ENCODE measurements around the gene HOXB8.

Gene HOXB8

DNA sequence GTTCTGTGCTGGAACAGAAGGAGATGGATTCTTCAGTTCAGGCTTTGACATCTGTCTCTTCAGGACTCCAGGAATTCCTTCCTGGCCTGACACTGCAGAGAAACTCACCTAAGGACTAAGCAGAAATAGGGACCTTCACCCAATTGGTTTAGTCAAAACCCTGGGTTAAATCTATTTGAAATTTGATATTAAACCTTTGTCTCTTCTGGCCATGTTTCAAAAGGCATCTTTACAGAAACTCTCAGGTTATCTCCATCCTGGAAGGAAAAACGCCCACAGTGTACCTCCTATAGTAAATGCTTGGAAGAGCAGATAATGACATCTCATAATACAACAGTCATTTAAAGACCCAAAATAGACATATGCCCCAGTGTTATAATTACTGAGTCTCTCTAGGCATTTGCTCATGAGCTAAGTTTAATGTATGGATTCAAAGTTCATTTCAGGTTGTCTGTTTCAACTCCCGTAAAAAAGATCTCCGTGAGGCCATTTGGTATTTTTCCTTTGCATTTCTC lies 31.3 kb downstream of the HOXB8 start:
- DNase-seq (ENCODE audit: low spot score), result no peak

DNA sequence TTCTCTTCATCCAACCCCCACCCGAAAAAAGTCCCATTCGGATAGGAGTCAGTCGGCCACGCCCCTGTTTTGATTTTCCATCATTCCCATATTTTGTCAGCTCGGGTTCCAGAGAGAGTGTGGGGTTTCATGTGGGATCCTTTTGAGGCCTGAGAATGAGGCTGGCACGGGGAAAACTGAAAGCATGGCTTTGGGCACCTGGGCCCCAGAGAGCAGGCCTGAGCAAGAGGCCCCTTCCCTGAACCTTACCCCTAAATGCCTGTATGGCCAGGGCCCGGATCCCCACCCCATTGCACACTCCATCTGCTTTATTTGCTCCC lies 32.4 kb downstream of the HOXB8 start:
- DNase-seq (ENCODE audit: low spot score), result no peak

DNA sequence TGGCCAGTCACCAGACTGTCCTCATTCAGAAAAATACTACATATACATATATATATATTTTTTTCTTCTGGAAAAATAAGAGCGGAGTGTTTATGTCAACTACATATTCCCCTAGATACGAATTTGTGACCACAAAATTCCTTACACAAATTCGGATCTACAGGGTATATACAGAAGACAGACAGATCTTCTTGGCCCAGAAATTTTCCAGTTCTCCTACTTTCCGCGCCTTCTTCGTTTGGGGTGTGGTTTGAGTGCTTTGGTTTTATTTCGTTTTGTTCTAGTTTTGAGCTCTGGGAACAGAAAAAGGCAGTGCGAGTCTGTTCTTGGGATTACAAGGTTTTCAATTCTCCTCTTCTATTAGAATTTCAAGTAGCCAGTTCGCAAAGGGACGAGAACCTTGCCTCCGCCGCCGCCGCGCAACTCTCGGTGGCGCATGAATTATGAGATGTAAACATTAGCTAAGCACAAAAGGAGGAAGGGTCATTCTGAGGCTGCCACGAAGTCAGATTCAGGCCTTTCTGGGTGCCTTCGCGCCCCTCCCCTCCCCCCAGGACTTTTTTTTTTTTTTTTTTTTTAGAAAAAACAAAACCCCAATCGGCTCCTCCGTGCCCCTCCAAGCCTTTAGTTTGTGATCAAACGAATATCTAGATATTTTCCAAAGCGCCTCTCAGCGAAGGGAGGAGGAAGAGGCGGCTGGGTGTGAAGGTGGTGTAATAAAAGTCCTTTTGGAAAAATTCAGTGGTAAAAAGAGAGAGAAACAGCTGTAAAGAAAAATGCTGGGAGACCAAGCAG lies 35.1 kb downstream of the HOXB8 start:
- no peak for DNase-seq (ENCODE audit: low spot score)

DNA sequence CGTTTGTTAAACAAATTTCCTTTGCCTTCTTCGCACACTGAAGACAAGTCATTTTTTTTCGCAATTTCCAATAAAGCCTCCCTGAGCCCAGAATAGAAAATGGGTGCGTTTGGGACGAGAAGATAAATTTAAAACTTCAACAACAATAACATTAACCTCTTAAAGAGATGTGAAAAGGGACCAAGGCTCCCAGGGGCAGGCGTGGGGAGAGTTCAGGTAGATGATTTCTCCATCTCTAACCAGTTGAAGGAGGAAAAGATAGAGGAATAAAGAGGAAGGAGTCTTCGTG lies 35.7 kb downstream of the HOXB8 start:
- no peak for DNase-seq (ENCODE audit: low spot score)

DNA sequence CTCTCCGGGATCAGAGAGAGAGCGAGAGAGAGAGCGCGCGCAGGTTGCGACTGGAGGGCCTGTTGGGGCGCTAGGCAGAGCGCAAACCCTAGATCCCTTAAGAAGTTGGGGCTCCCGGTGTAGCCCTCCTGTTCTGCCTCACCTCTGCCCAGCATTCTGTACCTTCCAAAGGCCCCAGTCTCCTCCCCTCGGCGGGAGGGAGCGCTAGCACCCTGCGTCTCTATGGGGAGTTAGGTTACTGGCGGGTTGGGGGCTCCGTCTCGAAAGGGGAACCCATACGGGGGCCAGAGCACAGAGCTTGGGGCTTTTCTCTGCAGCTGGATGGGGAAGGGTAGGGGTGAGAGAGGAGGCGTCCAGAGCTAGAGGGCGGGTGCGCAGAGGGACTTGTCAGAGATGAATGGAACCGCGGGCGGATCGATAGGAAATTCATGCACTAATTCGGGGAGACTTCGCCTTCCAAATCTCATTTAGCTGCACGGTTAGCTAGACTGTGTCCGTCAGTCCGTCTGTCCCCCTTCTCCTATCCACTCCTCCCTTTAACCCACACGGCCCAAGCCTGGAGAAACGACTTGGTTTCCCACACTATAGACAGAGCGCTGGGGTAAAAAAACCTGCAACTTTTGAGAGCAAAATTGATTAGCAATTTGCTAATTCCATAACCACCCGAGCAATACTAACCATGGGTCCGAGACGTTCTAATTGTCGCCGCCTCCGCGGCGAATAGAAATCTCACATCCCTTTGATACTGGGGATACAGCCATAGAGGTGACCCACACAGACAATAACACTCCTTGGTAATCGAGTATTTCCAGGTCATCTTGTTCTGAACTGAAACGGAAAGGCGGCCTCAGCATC lies 36.2 kb downstream of the HOXB8 start:
- no peak for DNase-seq (ENCODE audit: low spot score)

DNA sequence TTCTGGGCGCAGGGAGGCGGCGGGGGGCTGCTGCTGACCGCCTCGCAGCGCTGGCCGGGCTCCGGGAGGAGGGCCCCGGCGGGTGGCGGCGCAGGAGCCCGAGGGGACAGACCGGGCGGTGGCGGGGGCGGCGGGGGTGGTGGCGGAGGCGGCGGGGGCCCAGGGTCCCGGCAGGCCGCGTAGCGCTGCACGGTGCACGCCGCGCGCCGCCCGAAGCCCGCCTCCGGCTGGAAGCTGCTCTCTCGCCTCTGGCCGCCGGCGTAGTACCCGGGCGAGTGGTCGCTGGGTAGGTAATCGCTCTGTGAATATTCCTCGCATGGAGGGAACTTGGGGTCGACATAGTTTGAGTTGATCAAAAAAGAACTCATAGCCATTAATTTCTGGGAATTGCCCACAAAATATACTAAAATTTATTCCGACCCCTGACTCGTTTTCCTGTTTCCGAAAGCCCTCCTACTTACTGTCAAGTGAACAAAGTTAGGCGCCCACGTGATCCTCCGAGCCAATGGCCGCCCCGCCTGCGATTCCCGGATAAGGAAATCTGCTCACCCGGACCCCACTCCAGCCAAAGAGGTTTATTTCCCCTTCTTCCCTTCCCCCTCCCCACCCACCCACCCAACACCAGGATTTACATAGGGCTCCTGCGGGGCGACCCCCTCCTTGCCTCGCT lies 37.0 kb downstream of the HOXB8 start, which contains the start of gene HOXB4:
TSS of gene HOXB4 (minus strand) at position 405 of the 670 bp plus-strand sequence. CDS start at position 374, 31 bp downstream.
- DNase-seq (ENCODE audit: low spot score), result peak; percentile 86

DNA sequence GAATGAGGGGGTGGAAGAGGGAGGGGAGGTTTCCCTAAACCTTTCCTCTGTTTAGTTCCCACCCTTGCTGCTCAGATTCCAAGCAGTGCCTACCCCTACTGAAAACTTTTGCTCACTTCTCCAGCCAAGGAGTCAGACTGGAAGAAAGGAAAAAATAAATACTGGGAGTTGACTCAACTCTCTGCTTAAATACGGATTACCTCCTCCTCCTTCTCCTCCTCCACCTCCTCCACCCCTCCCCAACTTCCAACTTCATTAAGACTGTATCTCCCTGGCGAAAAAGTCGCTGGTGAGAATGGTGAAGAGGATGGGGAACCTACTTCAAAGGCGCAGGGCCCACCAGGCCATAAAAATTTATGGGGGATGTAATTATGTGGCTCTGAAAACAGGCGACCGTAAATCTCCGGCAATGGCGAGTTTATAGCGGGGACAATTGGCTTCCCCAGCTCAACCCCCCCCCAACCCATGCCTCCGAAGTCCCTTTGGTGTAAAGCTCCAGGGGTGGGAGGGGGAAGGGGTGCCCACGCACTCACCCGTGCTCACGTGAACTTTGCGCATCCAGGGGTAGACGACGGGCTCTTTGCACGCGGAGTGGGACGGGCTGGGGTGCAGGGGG lies 37.7 kb downstream of the HOXB8 start:
- no peak for DNase-seq (ENCODE audit: low spot score)

DNA sequence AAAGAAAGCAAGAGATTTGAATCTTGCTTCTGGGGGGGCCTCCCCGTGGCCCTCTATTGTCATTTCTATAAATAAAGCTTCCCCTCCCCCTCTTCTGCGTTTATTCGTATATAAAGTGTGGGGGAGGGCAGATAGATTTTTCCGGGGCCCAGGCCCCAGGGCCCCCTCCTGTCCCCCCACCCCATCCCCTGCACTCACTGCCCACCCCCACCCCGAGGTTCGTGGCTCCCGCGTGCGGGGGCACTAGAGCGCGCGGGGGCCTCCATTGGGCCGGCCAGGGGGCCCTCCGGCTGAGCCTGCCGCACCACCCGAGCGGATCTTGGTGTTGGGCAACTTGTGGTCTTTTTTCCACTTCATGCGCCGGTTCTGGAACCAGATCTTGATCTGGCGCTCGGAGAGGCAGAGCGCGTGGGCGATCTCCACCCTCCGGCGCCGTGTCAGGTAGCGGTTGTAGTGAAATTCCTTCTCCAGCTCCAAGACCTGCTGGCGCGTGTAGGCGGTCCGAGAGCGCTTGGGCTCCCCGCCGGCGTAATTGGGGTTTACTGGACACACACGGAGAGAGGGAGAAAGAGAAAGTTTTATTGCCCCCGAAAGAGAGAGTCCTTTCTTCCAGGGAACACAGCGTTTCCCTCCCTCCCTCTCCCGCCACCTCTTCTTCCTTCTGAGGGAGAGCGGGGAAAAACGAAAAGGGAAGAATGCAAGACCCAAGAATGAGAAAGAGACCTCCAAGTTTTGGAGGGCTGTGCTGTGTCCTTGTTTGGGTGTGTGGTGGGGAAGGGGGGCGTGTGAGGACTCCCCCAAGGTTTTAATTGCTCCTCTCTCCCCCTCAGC lies 38.4 kb downstream of the HOXB8 start:
- DNase-seq (ENCODE audit: low spot score), result no peak

DNA sequence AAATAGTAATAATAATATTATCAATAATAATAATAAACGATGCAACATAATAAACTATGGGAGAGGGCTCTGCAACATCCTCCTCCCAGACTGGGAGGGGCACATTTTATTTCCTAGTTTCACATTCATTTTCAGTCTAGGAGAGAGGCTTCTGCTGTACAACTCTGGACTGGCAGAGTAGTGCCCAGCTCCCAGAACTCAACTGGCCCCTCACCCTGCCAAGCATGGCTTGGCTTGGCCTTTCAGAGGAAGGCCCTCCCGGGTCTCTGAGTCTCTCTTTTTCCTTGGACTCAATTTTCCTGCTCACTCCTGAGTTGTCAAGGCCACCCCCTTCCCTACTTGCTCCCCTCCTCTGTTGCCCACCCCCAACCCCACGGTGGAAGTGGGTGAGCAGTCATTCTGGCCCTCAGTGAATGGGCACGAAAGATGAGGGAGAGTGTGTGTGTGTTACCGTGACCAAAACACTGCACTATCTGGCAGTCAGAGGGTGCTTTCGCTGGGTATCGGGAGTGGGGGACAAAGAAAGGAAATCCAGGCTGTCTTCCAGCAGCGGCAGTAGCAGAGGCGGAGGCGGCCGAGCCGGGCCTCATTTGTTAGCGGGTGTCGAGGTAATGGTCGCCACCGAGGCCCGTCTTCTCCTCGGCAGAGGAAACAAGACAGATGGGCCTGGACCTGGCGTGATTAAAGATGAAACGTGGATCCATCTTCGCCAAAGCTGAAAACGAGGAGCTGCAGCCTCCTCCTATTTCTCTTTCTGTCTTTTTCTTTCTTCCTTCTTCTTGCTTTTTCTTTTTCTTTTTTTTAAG lies 39.2 kb downstream of the HOXB8 start:
- DNase-seq (ENCODE audit: low spot score), result no peak

DNA sequence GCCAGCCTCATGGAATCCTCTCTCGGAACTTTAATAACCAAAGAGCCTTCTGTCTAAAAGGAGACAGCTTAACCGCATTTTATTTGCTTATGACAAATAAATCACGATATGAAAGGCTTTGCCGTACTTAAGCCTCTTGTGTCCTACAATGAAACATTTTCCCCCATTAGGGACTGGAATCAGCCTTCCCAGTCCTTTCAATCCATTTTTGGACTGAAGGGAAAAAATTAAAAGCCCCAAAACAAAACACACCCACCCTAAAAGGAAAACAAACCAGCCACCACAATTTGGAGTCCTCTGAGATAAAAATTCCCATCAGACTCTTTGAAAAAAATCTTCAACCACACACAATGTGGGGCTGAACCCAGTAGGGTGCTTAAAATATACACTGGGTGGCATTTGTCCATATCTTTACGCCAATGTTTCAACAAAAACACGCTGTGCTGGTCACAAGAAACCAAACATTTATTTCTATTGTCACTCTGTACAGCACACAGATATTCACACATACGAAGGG lies 40.0 kb downstream of the HOXB8 start:
- no peak for DNase-seq (ENCODE audit: low spot score)

DNA sequence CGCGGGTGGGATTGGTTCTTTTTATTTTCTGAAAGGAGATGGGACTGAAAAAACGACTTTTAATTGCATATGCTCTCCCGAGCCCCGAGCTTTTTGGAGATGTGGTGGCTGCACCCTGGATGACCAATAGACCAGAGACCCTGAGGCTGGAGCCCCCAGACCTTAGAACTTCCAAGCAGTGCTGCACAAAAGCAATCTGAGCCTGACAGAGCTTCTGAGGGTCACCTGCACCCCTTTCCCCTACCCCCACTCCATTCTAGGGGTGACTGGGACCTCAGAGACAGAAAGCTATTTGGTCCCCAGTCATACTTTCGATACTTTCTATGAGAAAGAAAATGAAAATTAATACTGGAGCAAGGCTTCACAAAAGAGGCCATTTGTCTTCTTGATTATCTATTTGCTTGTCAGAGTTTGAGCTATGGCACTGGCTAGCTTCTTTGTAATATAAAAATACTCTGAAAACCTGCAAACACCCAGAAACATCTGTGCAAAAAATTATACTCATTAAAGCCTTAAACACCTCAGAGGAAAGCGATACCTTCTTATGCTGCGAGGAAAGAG lies 40.5 kb downstream of the HOXB8 start:
- no peak for DNase-seq (ENCODE audit: low spot score)

DNA sequence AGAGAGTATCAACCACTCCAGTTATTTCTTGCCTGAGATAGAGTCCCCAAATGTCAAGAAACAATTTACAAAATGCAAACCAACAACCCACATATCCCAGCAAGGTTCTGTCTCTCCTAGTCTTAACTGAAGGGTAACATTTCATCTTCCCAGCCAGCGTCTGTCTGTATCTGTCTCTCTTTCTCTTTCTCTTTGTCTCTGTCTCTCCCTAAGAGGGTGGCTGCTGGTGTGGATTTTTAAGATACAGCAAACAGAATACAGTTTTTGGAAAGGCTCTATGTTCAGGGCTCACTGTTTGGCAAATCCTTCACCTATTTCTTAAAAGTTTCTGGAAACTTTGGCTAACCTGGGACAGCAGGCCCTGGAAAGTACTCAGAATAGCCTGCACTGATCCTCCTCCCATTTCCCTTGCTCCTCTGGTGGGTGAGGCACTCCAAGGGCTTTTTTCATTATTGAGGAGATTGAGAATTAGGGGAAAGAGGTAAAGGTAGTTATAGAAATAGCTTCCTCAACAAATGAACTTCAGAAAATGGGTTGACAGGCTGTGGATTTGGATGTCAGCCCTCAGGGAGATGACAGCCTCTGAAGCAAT lies 43.2 kb downstream of the HOXB8 start:
- DNase-seq (ENCODE audit: low spot score), result no peak

DNA sequence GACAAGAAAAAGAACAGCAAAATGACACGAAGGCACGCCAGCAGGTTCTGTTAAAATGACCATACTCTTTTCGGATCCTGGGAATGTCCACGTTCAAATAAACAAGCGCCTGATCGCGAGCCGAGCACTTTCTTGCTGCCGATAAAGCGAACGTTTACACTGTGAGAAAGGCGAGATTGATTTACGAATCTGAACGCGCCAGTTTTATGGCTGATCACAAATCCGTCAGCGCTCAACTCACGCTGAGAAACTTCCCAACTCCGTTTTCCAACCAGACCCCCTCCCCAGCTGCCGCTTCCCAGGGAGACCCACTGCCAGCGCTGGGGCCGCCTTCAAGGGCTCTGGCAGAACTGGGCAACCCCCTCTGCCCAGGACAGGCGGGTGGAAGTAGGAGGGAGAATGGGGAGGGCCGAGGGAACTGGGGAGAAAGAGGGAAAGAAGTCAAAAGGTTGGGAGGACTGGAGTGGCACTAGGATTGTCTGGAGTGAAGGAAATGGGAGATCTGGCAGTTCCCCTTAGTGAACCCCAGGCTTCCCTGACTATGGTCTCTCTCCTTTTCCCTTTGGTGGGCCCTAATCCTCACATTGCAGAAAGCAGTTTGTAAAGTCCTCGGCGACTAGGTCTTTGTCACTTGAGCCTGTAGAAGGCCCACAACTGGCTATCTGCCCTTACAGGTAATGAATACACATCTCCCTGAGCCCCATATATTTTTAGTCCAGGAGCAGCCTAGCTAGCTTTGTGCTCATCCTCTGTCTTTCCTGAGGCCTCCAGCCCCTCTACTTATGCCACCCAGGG lies 43.9 kb downstream of the HOXB8 start:
- no peak for DNase-seq (ENCODE audit: low spot score)

DNA sequence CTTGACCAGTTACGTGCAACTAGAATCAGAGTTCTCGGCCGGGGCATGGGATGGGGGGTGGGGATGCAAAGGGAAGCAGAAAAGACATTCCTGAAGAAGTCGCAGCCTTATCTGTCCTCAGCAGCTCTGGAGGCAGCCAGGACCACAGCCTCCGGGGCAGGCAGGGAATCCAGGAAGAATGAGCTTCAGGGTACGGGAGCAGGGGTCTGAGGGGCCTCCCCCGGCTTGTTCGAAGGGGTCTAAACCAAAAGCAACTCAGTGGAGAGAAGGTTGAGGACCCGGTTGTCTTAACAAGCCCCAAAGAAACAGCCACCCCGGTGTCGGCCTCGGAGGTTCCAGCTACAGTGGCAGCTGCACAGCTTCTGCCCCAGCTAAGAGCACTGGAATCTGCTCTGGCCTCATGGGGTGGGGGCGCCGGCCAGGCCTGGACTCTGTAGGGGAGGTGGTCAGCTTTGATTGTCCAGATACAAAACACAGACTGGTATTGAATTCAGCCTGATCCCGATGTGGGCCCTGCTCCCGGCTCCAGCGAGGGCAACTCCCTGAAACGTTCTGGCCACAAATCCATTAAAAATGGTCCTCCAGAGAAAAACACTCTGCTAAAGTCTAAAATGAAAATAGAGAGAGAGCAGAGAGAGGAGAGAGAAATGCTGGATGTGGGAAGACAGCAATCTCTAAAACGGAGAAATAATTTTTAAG lies 44.6 kb downstream of the HOXB8 start:
- no peak for DNase-seq (ENCODE audit: low spot score)

DNA sequence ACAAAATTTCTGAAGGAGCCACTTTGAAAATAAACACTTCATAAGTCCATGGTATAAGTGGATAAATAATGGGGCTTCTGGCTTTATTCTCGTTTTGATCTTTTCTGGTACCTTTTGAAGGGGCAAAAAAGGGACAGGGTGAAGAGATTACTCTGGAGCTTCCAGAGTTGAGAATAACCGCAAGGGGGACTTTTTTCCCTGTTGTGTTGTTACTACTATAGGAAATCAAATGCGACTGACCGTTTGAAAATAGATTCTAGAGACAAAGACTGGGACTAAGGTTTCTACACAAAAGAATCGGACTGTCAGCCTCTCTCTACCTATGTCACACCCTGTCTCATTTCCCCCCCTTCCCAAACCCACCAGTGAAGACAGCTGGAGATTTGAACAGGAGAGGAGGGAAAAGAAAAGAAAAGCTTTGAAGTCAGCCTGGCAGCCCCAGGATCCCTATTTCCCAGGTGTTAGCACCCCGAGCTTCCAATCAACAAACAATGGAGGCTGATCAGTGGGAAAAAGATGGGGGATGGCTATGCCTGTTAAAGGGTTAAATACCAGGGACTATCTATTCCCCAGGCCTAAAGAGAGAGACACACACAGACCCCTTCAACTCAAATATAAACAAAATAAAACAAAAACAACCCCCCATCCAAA lies 45.3 kb downstream of the HOXB8 start:
- no peak for DNase-seq (ENCODE audit: low spot score)

DNA sequence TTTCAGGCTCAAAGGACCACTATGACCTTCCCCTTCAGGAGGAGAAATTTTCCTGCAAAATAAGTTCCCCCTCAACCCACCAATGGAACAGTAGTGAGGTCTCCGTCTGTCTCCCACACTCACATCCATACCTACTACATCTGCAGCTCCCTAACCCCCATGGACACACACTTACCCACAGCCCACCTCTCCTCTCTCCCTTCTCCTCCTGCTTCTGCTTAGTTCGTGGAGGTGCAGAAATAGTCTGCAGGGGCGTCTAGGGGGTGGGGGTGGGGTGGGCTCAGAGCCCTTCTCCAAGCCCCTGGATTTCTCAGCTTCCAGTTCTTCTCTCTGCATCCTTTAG lies 45.9 kb downstream of the HOXB8 start:
- no peak for DNase-seq (ENCODE audit: low spot score)

DNA sequence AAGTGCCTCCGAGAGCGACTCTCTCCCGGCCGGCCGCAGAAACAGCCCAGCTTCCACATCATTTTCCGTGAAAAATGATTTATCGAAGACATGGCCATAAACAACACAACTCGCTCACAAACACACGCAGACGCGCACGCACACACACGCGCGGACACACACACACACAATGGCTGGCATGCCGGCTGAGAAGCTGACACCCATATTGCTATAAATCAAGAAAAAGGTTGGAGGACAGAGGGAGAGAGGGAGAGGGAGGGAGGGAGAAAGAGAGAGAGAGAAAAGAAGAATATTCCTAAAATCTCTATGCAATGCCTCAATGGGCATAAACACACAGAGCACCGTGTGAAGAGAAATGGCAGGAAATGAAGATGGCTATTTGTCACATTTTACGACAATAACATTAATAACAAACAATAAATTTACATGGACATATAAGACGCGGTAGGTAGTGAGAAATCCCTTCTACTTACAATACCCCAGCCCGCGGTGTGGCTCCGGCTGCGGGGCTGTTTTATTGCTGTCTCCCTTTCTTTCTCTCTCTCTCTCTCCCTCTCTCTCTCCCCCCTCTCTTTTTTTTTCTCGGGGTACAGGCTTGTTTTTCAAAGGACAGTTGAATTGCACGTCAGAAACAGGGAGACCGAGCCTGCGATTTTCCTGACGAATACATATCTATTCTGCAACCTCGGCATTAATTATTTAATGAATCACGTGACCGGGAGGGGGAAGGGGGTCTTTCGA lies 46.4 kb downstream of the HOXB8 start:
- no peak for DNase-seq (ENCODE audit: low spot score)
